Endodermal cell (in vitro differentiated cells): ENCODE data around the gene IL16. TPM values are rescaled to one million over a fixed set of nuclear protein-coding genes. Genes with fewer than 3 reads are reported as not detected.

Experiments
- DNase-seq: peaks from one replicate; pipeline ENCODE4 v3.0.0-alpha.2; 2017
- H3K27ac ChIP-seq: 2 replicates; pipeline ENCODE4 v1.5.1; 2013; ENCODE audit warnings: mild to moderate bottlenecking, low read depth, low read length, moderate library complexity
- H3K27me3 ChIP-seq: 2 replicates; pipeline ENCODE4 v1.6.1; 2013; ENCODE audit warnings: mild to moderate bottlenecking, low read length, moderate library complexity; ENCODE audit not compliant: insufficient read depth, control insufficient read depth, poor library complexity, severe bottlenecking
- H3K36me3 ChIP-seq: 2 replicates; pipeline ENCODE4 v1.7.0; 2013; ENCODE audit warnings: mild to moderate bottlenecking, low read length, moderate library complexity; ENCODE audit not compliant: control insufficient read depth, insufficient read depth
- H3K4me1 ChIP-seq: one replicate; pipeline ENCODE4 v1.7.0; 2013; ENCODE audit warnings: low read length; ENCODE audit not compliant: control insufficient read depth, insufficient read depth
- H3K4me3 ChIP-seq: 2 replicates; pipeline ENCODE4 v1.5.1; 2013; ENCODE audit warnings: mild to moderate bottlenecking, low read length, moderate library complexity
- H3K9ac ChIP-seq: 2 replicates; pipeline ENCODE4 v1.6.1; 2013; ENCODE audit warnings: mild to moderate bottlenecking, low read length, moderate library complexity; ENCODE audit not compliant: poor library complexity, severe bottlenecking; ENCODE audit errors: extremely low read depth
- H3K9me3 ChIP-seq: 2 replicates; pipeline ENCODE4 v1.6.1; 2013; ENCODE audit warnings: mild to moderate bottlenecking, low read length, moderate library complexity; ENCODE audit not compliant: control insufficient read depth
- H3K27ac Mint-ChIP-seq: 2 replicates; pipeline ENCODE4 v1.8.0; 2020; ENCODE audit warnings: mixed read lengths
- H3K27me3 Mint-ChIP-seq: 2 replicates; pipeline ENCODE4 v1.8.0; 2021; ENCODE audit warnings: mild to moderate bottlenecking, mixed read lengths; ENCODE audit not compliant: insufficient read depth
- H3K36me3 Mint-ChIP-seq: 2 replicates; pipeline ENCODE4 v1.8.0; 2020; ENCODE audit warnings: low read depth, mixed read lengths
- H3K4me1 Mint-ChIP-seq: 2 replicates; pipeline ENCODE4 v1.8.0; 2020; ENCODE audit warnings: mixed read lengths
- H3K4me3 Mint-ChIP-seq: 2 replicates; pipeline ENCODE4 v1.8.0; 2020; ENCODE audit warnings: mild to moderate bottlenecking, moderate library complexity, mixed read lengths
- H3K9me3 Mint-ChIP-seq: 2 replicates; pipeline ENCODE4 v1.8.0; 2020; ENCODE audit warnings: mild to moderate bottlenecking, mixed read lengths
- WGBS, 2 experiments: methylation state at CpG; one replicate each; pipeline versions ENCODE4 v1.1.5 to v1.1.7; 2013; ENCODE audit warnings: missing lambda C conversion rate in 2 of 2, mixed read lengths in 1 of 2; ENCODE audit not compliant: insufficient coverage in 1 of 2, insufficient read length in 1 of 2; 5-methylcytosine and 5-hydroxymethylcytosine counted together
- total RNA-seq, 2 donors: library from RNA; stranded (reverse); fragmentation: NEBNext Ultra II Directional in 1 of 2; extraction: Animal tissue kit (Norgen Biotek cat#: 25700) in 1 of 2; gene quantifications; 2 replicates in 1 of 2; 3 replicates in 1 of 2; pipeline ENCODE4 v1.2.1, GENCODE V29; 2021
- TF ChIP-seq, protein P1 (sequence below): fragments of 200-600 bp; sonication (generic); conservative IDR thresholded peaks from 2 replicates; pipeline ENCODE4 v1.5.0; 2021; ENCODE audit warnings: antibody characterized with exemption, mild to moderate bottlenecking

IL16 gene
- total RNA-seq, 2 donors from 2014 or later, result 0.13 to 0.24 TPM

DNA sequence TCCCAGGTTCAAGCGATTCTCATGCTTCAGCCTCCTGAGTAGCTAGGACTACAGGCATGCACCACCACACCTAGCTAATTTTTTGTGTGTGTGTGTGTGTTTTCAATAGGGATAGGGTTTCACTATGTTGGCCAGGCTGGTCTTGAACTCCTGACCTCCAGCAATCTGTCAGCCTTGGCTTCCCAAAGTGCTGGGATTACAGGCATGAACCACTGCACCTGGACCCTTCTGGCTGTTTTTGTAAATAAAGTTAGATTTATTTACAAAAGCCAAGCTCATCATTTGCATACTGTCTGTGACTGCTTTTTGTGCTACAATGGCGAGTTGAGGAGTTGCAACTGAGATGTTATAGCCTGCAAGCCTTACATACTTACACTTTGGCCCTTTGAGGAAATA is 28.6 kb upstream of the IL16 start:
- Histone ChIP-seq H3K9ac (no peak overlapping the region), H3K27me3 (peaks cover 9% of the 10 kb centered on the region), H3K4me1 (no peaks in the 10 kb centered on the region), H3K27ac (no peak overlapping the region), H3K36me3 (no peaks in the 10 kb centered on the region), H3K9me3 (no peaks in the 10 kb centered on the region), H3K4me3 (no peak overlapping the region)
- TF ChIP-seq, protein P1, sequence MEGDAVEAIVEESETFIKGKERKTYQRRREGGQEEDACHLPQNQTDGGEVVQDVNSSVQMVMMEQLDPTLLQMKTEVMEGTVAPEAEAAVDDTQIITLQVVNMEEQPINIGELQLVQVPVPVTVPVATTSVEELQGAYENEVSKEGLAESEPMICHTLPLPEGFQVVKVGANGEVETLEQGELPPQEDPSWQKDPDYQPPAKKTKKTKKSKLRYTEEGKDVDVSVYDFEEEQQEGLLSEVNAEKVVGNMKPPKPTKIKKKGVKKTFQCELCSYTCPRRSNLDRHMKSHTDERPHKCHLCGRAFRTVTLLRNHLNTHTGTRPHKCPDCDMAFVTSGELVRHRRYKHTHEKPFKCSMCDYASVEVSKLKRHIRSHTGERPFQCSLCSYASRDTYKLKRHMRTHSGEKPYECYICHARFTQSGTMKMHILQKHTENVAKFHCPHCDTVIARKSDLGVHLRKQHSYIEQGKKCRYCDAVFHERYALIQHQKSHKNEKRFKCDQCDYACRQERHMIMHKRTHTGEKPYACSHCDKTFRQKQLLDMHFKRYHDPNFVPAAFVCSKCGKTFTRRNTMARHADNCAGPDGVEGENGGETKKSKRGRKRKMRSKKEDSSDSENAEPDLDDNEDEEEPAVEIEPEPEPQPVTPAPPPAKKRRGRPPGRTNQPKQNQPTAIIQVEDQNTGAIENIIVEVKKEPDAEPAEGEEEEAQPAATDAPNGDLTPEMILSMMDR, result no peak
- 92 to 93% methylated on average over 2 of the region's 2 CpGs for WGBS, 2 experiments
- no peaks in the 10 kb centered on the region for H3K4me1 Mint-ChIP-seq
- no peak overlapping the region for H3K4me3 Mint-ChIP-seq
- no peak for DNase-seq
- H3K27ac Mint-ChIP-seq, result no peak overlapping the region
- H3K27me3 Mint-ChIP-seq, result peaks cover 3% of the 10 kb centered on the region
- no peaks in the 10 kb centered on the region for H3K9me3 Mint-ChIP-seq
- H3K36me3 Mint-ChIP-seq, result no peaks in the 10 kb centered on the region

DNA sequence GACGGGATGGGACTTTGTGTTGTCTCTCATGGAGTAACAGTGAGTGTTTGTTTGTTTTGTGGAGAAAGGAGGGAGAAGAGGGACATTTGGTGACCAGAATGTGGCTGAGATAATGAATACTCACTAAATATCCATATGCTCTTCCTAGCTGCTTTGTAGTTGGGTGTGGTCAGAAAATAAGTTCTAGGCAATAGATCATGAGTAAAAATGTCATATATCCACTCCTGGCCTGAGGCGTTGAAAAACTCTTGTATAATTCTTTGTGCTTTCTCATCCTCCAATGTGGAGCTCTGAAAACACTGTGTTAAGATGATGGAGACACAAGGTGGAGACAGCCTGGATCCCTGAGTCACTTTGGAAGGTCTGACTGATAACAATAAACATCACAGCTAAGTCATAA is 28.0 kb upstream of the IL16 start:
- no peaks in the 10 kb centered on the region for H3K4me1 ChIP-seq
- H3K27ac ChIP-seq, result no peak overlapping the region
- H3K4me3 ChIP-seq, result no peak overlapping the region
- DNase-seq, result no peak
- TF ChIP-seq, protein P1, result no peak
- H3K27me3 ChIP-seq, result peaks cover 9% of the 10 kb centered on the region
- Mint-ChIP-seq H3K27ac (no peak overlapping the region), H3K4me3 (no peak overlapping the region), H3K9me3 (no peaks in the 10 kb centered on the region), H3K36me3 (no peaks in the 10 kb centered on the region), H3K27me3 (peaks cover 3% of the 10 kb centered on the region), H3K4me1 (no peaks in the 10 kb centered on the region)
- WGBS, 2 experiments, result 91 to 100% methylated on average over 1 to 2 of the region's 2 CpGs
- no peaks in the 10 kb centered on the region for H3K9me3 ChIP-seq
- H3K36me3 ChIP-seq, result no peaks in the 10 kb centered on the region
- no peak overlapping the region for H3K9ac ChIP-seq

DNA sequence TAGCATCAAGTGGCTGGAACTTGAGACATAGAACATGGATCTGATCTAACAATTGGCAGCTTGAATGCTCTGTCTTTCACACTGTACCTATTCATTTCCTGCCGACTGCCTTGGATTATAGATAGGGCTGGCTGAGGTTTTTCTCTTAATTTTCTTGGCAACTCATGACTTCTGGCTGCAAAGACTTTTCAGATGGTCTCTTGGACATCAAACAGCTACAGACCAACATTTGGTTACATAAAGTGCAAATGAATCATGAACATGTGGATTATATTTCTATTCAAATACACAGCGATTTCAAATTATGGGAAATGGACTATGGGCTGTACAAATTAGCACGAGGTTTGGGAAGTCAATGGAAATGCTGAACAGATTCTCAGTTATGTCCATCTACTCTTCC is 26.2 kb upstream of the IL16 start:
- no peak overlapping the region for H3K9ac ChIP-seq
- no peaks in the 10 kb centered on the region for H3K36me3 ChIP-seq
- no peak overlapping the region for H3K27ac ChIP-seq
- H3K36me3 Mint-ChIP-seq, result no peaks in the 10 kb centered on the region
- H3K4me1 Mint-ChIP-seq, result no peaks in the 10 kb centered on the region
- H3K4me3 ChIP-seq, result no peak overlapping the region
- no peaks in the 10 kb centered on the region for H3K9me3 ChIP-seq
- H3K27me3 ChIP-seq, result peaks cover 9% of the 10 kb centered on the region
- 83% methylated on average over 3 of the region's 3 CpGs; no CpG with 5 or more reads in 1 of the 2 experiments for WGBS, 2 experiments
- no peak for DNase-seq
- H3K27me3 Mint-ChIP-seq, result peaks cover 3% of the 10 kb centered on the region
- no peak overlapping the region for H3K27ac Mint-ChIP-seq
- H3K9me3 Mint-ChIP-seq, result no peaks in the 10 kb centered on the region
- H3K4me3 Mint-ChIP-seq, result no peak overlapping the region
- TF ChIP-seq, protein P1, result no peak
- H3K4me1 ChIP-seq, result no peaks in the 10 kb centered on the region
